K562 (cell line): ENCODE data around the gene PCSK6. TPM values are rescaled to one million over a fixed set of nuclear protein-coding genes. Genes with fewer than 3 reads are reported as not detected.

Experiments
- ATAC-seq: fragments of 200-7000 bp; cut with Tn5 transposase; 3 replicates; pipeline ENCODE4 v1.9.1; 2020; ENCODE audit warnings: moderate library complexity
- BruUV-seq: library from RNA; stranded (reverse); fragments of 400-500 nt; replicated peaks from 2 replicates; lab custom pipeline; 2021; lab: Mats Ljungman, UMichigan
- CTCF ChIA-PET: fragments of 300-600 bp; formaldehyde crosslinking; extraction: SDS; loops from one replicate; lab custom pipeline; 2021; ENCODE audit warnings: low intra/inter-chr PET ratio; lab: Yijun Ruan, JAX
- POLR2A ChIA-PET: fragments of 300-600, 350-650 bp; sonication (Branson Sonifier 250); formaldehyde crosslinking; extraction: SDS; loops from one replicate; lab custom pipeline; 2021; ENCODE audit warnings: antibody characterized with exemption, inconsistent platforms; lab: Yijun Ruan, JAX
- DNase-seq, 4 experiments: peaks; one replicate each; pipeline versions ENCODE4 v3.0.0 to v3.0.0-alpha.2; 2011 to 2018; ENCODE audit warnings: low spot score in 3 of 4, mixed read lengths in 3 of 4; ENCODE audit errors: extremely low read depth in 1 of 4
- FAIRE-seq: peaks from 2 replicates; lab custom pipeline; 2011; peaks lifted over from hg19 to GRCh38; lab: Jason Lieb, UNC
- H2AFZ ChIP-seq: 2 replicates; pipeline ENCODE4 v1.6.0; 2011; ENCODE audit warnings: low read depth, low read length, control low read depth, inconsistent platforms
- H3K27ac ChIP-seq: fragments of 200-600 bp; 3 replicates; pipeline ENCODE4 v1.8.0; 2011; ENCODE audit warnings: low read depth, mild to moderate bottlenecking, control low read depth, inconsistent platforms, low read length, moderate library complexity, mixed read lengths; ENCODE audit errors: extremely low read depth
- H3K27me3 ChIP-seq, 2 experiments: fragments of 300-600 bp in 1 of 2; 2 replicates in 1 of 2; 3 replicates in 1 of 2; pipeline versions ENCODE4 v1.6.0 to v1.8.0; 2011; ENCODE audit warnings: inconsistent platforms in 2 of 2, low read length in 2 of 2, mild to moderate bottlenecking in 1 of 2, mixed read lengths in 1 of 2, moderate library complexity in 1 of 2; ENCODE audit not compliant: control insufficient read depth in 2 of 2, insufficient read depth in 2 of 2
- H3K36me3 ChIP-seq: fragments of 300-600 bp; 3 replicates; pipeline ENCODE4 v1.8.0; 2011; ENCODE audit warnings: mild to moderate bottlenecking, low read length, inconsistent platforms; ENCODE audit not compliant: control insufficient read depth, insufficient read depth
- H3K4me1 ChIP-seq, 2 experiments: fragments of 200-600 bp in 1 of 2; replicated peaks in 1 of 2; 2 replicates in 1 of 2; 3 replicates in 1 of 2; pipeline versions ENCODE4 v1.5.1 to v1.8.0; 2011; ENCODE audit warnings: inconsistent platforms in 2 of 2, low read length in 2 of 2, mild to moderate bottlenecking in 1 of 2, mixed read lengths in 1 of 2, moderate library complexity in 1 of 2; ENCODE audit not compliant: control insufficient read depth in 2 of 2, insufficient read depth in 2 of 2
- H3K4me2 ChIP-seq: 2 replicates; pipeline ENCODE4 v1.6.1; 2011; ENCODE audit warnings: low read length, control low read depth, inconsistent platforms, mixed read lengths; ENCODE audit not compliant: insufficient read depth
- H3K4me3 ChIP-seq: fragments of 200-600 bp; sonication (generic), shearing (Covaris generic); 2 replicates; pipeline ENCODE4 v1.5.1; 2016; ENCODE audit warnings: control low read depth, inconsistent platforms
- H3K79me2 ChIP-seq: fragments of 200-600 bp; 3 replicates; pipeline ENCODE4 v1.8.0; 2011; ENCODE audit warnings: low read length, inconsistent platforms; ENCODE audit not compliant: control insufficient read depth, insufficient read depth
- H3K9ac ChIP-seq, 2 experiments: 2 replicates each; pipeline versions ENCODE4 v1.6.0 to v1.6.1; 2011; ENCODE audit warnings: low read depth in 2 of 2, low read length in 2 of 2, control low read depth in 1 of 2, inconsistent platforms in 1 of 2, mild to moderate bottlenecking in 1 of 2, mixed read lengths in 1 of 2; ENCODE audit not compliant: insufficient read depth in 1 of 2
- H3K9me1 ChIP-seq: one replicate; pipeline ENCODE4 v1.6.0; 2011; ENCODE audit warnings: inconsistent platforms, mild to moderate bottlenecking, low read length, moderate library complexity; ENCODE audit not compliant: control insufficient read depth, insufficient read depth
- H3K9me3 ChIP-seq: replicated peaks from 2 replicates; pipeline ENCODE4 v1.5.1; 2011; ENCODE audit warnings: low read depth, low read length, inconsistent platforms; ENCODE audit not compliant: control insufficient read depth, insufficient read depth
- H4K20me1 ChIP-seq: replicated peaks from 2 replicates; pipeline ENCODE4 v1.6.1; 2011; ENCODE audit warnings: low read length, inconsistent platforms, mixed read lengths; ENCODE audit not compliant: control insufficient read depth, insufficient read depth
- CTBP1 ChIP-seq: fragments of 450-650 bp; IDR thresholded peaks from 2 replicates; pipeline ENCODE4 v1.6.1; 2016; ENCODE audit warnings: borderline replicate concordance
- DPF2 ChIP-seq: fragments of 450-650 bp; IDR thresholded peaks from 2 replicates; pipeline ENCODE4 v1.6.1; 2016
- E2F3 ChIP-seq: fragments of 250-450 bp; sonication (Bioruptor Pico); IDR thresholded peaks from 2 replicates; pipeline ENCODE4 v1.4.0; 2020; ENCODE audit warnings: mild to moderate bottlenecking
- ELF4 ChIP-seq: fragments of 450-650 bp; formaldehyde crosslinking; IDR thresholded peaks from 2 replicates; pipeline ENCODE4 v1.4.0; 2022; ENCODE audit warnings: missing genetic modification characterization
- MEIS2 ChIP-seq: fragments of 450-650 bp; IDR thresholded peaks from 2 replicates; pipeline ENCODE4 v1.6.1; 2014; ENCODE audit warnings: mild to moderate bottlenecking; ENCODE audit not compliant: partially characterized antibody
- PPARD ChIP-seq: fragments of 250-450 bp; sonication (Bioruptor Pico); IDR thresholded peaks from 2 replicates; pipeline ENCODE4 v1.8.0; 2022; ENCODE audit warnings: inconsistent platforms, mild to moderate bottlenecking, moderate library complexity
- SMARCE1 ChIP-seq: fragments of 450-650 bp; IDR thresholded peaks from 2 replicates; pipeline ENCODE4 v1.7.1; 2016; ENCODE audit warnings: mild to moderate bottlenecking
- SREBF2 ChIP-seq: sonication (generic); formaldehyde crosslinking; IDR thresholded peaks from 2 replicates; pipeline ENCODE4 v1.4.0; 2020; ENCODE audit warnings: mild to moderate bottlenecking, missing genetic modification reagents
- TCF7 ChIP-seq: sonication (generic); IDR thresholded peaks from 2 replicates; pipeline ENCODE4 v1.6.1; 2016; ENCODE audit warnings: antibody characterized with exemption, borderline replicate concordance
- ZNF75A ChIP-seq: fragments of 450-650 bp; formaldehyde crosslinking; IDR thresholded peaks from 2 replicates; pipeline ENCODE4 v1.4.0; 2020; ENCODE audit warnings: mild to moderate bottlenecking
- WGBS: fragments of 100-300 bp; shearing (Covaris generic); methylation state at CpG from one replicate; pipeline ENCODE4 v1.1.6; 2016; ENCODE audit warnings: low coverage, mixed read lengths; ENCODE audit not compliant: insufficient coverage; ENCODE audit errors: missing lambda C conversion rate; 5-methylcytosine and 5-hydroxymethylcytosine counted together
- in situ Hi-C: fragments of 300-500 bp; cut with MboI; formaldehyde crosslinking; loops from 4 replicates; pipeline ENCODE4 v1.15.0; 2018; ENCODE audit warnings: inconsistent platforms, mixed read lengths
- intact Hi-C: fragments of 100-400 bp; cut with micrococcal nuclease; formaldehyde crosslinking; loops from 2 replicates; pipeline ENCODE4 v1.14.2; 2022
- polyA plus RNA-seq, 8 experiments: library from polyadenylated mRNA; depleted of rRNA in 4 of 8; stranded (reverse) in 5 of 8; unstranded in 3 of 8; fragments of >200 nt; fragmentation: Nextera tagmentation in 2 of 8; fragmentation: Illumina TruSeq in 1 of 8; extraction: Ambion mirVana in 2 of 8; extraction: Trizol in 1 of 8; gene quantifications; 2 replicates each; pipeline versions ENCODE4 v1.2.1 to v1.2.3, GENCODE V29; 2011 to 2014; ENCODE audit warnings: inconsistent platforms in 1 of 8, missing spikeins in 1 of 8
- total RNA-seq, 7 experiments: library from RNA; depleted of rRNA in 6 of 7; stranded (reverse); fragments of >200 nt in 6 of 7; fragmentation: Illumina TruSeq in 2 of 7; extraction: Trizol in 2 of 7; gene quantifications; 2 replicates each; pipeline versions ENCODE4 v1.2.1 to v1.2.3, GENCODE V29; 2011 to 2021; ENCODE audit warnings: low replicate concordance in 1 of 7
- TF ChIP-seq, protein P1 (sequence below): fragments of 450-650 bp; IDR thresholded peaks from 2 replicates; pipeline ENCODE4 v1.6.1; 2018; ENCODE audit not compliant: partially characterized antibody

Gene PCSK6
- total and polyA plus RNA-seq, 9 of the 15 experiments (the other 6 are each of a cell fraction or from before 2014, with no cell fraction given): 2.2 to 32.6 (median 14.5) TPM

DNA sequence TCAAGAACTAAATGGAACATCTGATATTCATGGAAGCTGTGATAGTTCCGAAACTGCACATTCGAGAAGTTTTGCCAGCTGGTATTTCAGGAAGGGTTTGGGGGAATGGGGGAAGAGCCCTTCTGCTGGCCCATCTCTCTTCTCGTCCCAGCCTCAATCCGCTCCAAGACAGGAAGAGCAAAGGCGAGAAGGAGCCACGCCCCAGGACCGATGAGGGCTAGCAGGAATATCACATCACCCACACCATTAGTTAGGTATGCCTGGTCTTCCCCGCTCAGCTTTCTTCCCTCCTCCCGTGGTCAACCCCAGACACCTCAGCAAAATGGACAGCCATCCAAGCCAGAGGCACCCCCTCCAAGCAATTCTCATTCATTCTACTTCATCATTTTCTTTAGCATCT is 14.9 kb upstream of the PCSK6 start:
- no peak overlapping the region for H3K4me2 ChIP-seq
- BruUV-seq: no TSS peak
- WGBS: 19% methylated on average over 9 of the region's 9 CpGs
- no peaks in the 10 kb centered on the region for H3K9me3 ChIP-seq
- TF ChIP-seq MEIS2 (no peak), CTBP1 (no peak), SMARCE1 (no peak), TCF7 (no peak), ZNF75A (CRISPR knock-in tag) (no peak), ELF4 (CRISPR knock-in tag) (no peak), E2F3 (CRISPR knock-in tag) (no peak), DPF2 (no peak), PPARD (CRISPR knock-in tag) (no peak), SREBF2 (CRISPR knock-in tag) (no peak)
- TF ChIP-seq, protein P1, sequence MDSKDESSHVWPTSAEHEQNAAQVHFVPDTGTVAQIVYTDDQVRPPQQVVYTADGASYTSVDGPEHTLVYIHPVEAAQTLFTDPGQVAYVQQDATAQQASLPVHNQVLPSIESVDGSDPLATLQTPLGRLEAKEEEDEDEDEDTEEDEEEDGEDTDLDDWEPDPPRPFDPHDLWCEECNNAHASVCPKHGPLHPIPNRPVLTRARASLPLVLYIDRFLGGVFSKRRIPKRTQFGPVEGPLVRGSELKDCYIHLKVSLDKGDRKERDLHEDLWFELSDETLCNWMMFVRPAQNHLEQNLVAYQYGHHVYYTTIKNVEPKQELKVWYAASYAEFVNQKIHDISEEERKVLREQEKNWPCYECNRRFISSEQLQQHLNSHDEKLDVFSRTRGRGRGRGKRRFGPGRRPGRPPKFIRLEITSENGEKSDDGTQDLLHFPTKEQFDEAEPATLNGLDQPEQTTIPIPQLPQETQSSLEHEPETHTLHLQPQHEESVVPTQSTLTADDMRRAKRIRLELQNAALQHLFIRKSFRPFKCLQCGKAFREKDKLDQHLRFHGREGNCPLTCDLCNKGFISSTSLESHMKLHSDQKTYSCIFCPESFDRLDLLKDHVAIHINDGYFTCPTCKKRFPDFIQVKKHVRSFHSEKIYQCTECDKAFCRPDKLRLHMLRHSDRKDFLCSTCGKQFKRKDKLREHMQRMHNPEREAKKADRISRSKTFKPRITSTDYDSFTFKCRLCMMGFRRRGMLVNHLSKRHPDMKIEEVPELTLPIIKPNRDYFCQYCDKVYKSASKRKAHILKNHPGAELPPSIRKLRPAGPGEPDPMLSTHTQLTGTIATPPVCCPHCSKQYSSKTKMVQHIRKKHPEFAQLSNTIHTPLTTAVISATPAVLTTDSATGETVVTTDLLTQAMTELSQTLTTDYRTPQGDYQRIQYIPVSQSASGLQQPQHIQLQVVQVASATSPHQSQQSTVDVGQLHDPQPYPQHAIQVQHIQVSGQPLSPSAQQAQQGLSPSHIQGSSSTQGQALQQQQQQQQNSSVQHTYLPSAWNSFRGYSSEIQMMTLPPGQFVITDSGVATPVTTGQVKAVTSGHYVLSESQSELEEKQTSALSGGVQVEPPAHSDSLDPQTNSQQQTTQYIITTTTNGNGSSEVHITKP: no peak
- TF ChIP-seq, all 486 proteins: peak for 0
- POLR2A ChIA-PET: no interaction called here
- DNase-seq: no peak
- no peaks in the 10 kb centered on the region for H4K20me1 ChIP-seq
- CTCF ChIA-PET: no interaction called here
- H3K4me1 ChIP-seq: peaks cover 8 to 11% of the 10 kb centered on the region in 2 experiments; a peak in 4 of 5 replicates
- no peak overlapping the region for H3K9ac ChIP-seq
- no peaks in the 10 kb centered on the region for H3K79me2 ChIP-seq
- no peak overlapping the region for H3K4me3 ChIP-seq
- no peaks in the 10 kb centered on the region for H3K36me3 ChIP-seq
- in situ Hi-C loops (no loop called here), intact Hi-C loops (no loop called here)
- no peak overlapping the region for H2AFZ ChIP-seq
- H3K27ac ChIP-seq: no peak overlapping the region
- FAIRE-seq: no peak
- no peak for ATAC-seq
- H3K27me3 ChIP-seq: peaks cover 4 to 34% of the 10 kb centered on the region in 2 experiments; a peak in 4 of 5 replicates
- H3K9me1 ChIP-seq: peaks cover 3% of the 10 kb centered on the region
